Measurements from ENCODE around the gene ZFAND3. TPM values are rescaled to one million over a fixed set of nuclear protein-coding genes. Genes with fewer than 3 reads are reported as not detected.

The ZFAND3 gene
- total and polyA plus RNA-seq, 10 of the 15 experiments (the other 5 are each of a cell fraction or from before 2014, with no cell fraction given): 0.90 to 34.4 (median 16.3) TPM

DNA sequence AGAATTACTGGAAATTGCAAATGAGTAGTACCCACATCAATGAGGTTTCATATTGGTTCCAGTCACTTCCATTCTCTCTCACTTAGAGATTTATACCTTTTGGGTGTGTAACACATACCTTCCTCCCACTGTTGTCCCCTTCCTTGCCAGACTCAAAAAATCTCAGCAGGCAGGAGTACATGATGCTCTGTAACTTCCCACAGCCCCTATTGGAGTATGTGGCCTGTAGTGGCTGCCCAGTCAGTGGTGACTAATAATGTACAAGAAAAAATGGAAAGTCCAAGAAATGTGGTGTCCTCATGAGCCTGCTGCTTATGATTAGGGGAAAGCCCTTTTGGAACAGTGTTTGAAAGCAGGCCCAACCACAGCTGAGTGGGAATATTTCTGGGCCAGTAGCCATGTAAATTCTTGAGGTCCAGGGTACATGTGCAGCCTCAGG lies 312.0 kb downstream of the ZFAND3 start:
- ATAC-seq: peak; percentile 71
- DNase-seq (ENCODE audit: low read depth, low spot score): no peak
- peaks cover 1% of the 10 kb centered on the region for H3K79me2 ChIP-seq (ENCODE audit: control insufficient read depth, insufficient read depth, low read length)
- H3K27me3 ChIP-seq (replicated peaks in 1 of 2; ENCODE audit: control insufficient read depth in 2 of 2, insufficient read depth in 2 of 2, low read length in 1 of 2): no peaks in the 10 kb centered on the region
- peaks cover 3% of the 10 kb centered on the region; the same call in 1 of the 2 replicates for H4K20me1 ChIP-seq (ENCODE audit: control insufficient read depth, insufficient read depth)
- POLR2A ChIA-PET: no interaction called here
- peak overlapping the region; percentile 2; the same call in 1 of the 2 replicates for H3K4me2 ChIP-seq (ENCODE audit: control insufficient read depth, insufficient read depth)
- H3K9me3 ChIP-seq (replicated peaks; ENCODE audit: control insufficient read depth, insufficient read depth, low read length): no peaks in the 10 kb centered on the region
- H3K36me3 ChIP-seq (ENCODE audit: control insufficient read depth in 2 of 2, insufficient read depth in 2 of 2, low read length in 1 of 2): peaks cover 0 to 5% of the 10 kb centered on the region in 2 experiments
- RAD21 ChIA-PET (ENCODE audit: unreplicated experiment): no interaction called here
- BruUV-seq (replicated peaks): no TSS peak
- CTCF ChIA-PET: no interaction called here
- no peak overlapping the region for H3K4me3 ChIP-seq
- no peak overlapping the region for H3K9ac ChIP-seq (ENCODE audit: control insufficient read depth, insufficient read depth, low read length)
- no peaks in the 10 kb centered on the region for H3K4me1 ChIP-seq (ENCODE audit: control insufficient read depth, insufficient read depth, low read length)
- FAIRE-seq: no peak
- SMC1A ChIA-PET (ENCODE audit: uncharacterized antibody, unreplicated experiment): no interaction called here
- intact Hi-C loops (cut with micrococcal nuclease; ENCODE audit: unreplicated experiment): no loop called here
- in situ Hi-C loops (cut with MboI): no loop called here
- H2AFZ ChIP-seq (ENCODE audit: control insufficient read depth, low read depth, low read length): no peak overlapping the region
- no peak overlapping the region for H3K27ac ChIP-seq (ENCODE audit: control insufficient read depth, insufficient read depth)
- TF ChIP-seq IKZF1 (conservative IDR thresholded peaks at IDR 0.05) (peak; percentile 31; the same call in 1 of the 2 replicates), IKZF2 (IDR thresholded peaks at IDR 0.05) (0 out of 4 replicates have a peak, but pooled peaks of 1 of the 2 experiments have one; percentile 22), EED (IDR thresholded peaks at IDR 0.05; ENCODE audit: low read depth) (peak; percentile 56; the same call in 1 of the 2 replicates), EGR1 (IDR thresholded peaks at IDR 0.05; ENCODE audit: borderline replicate concordance in 1 of 2, low read depth in 2 of 2, low read length in 2 of 2) (no peak), BHLHE40 (IDR thresholded peaks at IDR 0.05; ENCODE audit: borderline replicate concordance in 1 of 2, low read depth in 2 of 2, low read length in 1 of 2) (no peak), TCF3 (IDR thresholded peaks at IDR 0.05; ENCODE audit: borderline replicate concordance, insufficient read depth, low read depth, low read length) (no peak), HDAC2 (IDR thresholded peaks at IDR 0.05) (no peak), CREM (IDR thresholded peaks at IDR 0.05; ENCODE audit: low read depth) (no peak), JUNB (IDR thresholded peaks at IDR 0.05) (peak; percentile 26; the same call in 1 of the 2 replicates), KDM1A (IDR thresholded peaks at IDR 0.05; ENCODE audit: borderline replicate concordance) (no peak), PAX5 (IDR thresholded peaks at IDR 0.05; ENCODE audit: borderline replicate concordance, low read depth, low read length) (no peak), CBFB (IDR thresholded peaks at IDR 0.05; ENCODE audit: low read depth) (no peak), TCF7 (IDR thresholded peaks at IDR 0.05; ENCODE audit: borderline replicate concordance) (peak; percentile 75; the same call in 1 of the 2 replicates), BMI1 (IDR thresholded peaks at IDR 0.05; ENCODE audit: borderline replicate concordance) (no peak), MYC (IDR thresholded peaks at IDR 0.05; ENCODE audit: insufficient read depth, insufficient read length, insufficient replicate concordance, low read length, severe bottlenecking) (no peak), NFYA (IDR thresholded peaks at IDR 0.05; ENCODE audit: borderline replicate concordance, low read depth, low read length) (no peak), POLR2AphosphoS5 (IDR thresholded peaks at IDR 0.05; ENCODE audit: low read length) (no peak), SREBF1 (IDR thresholded peaks at IDR 0.05; ENCODE audit: low read length) (no peak)
- TF ChIP-seq, protein P1, sequence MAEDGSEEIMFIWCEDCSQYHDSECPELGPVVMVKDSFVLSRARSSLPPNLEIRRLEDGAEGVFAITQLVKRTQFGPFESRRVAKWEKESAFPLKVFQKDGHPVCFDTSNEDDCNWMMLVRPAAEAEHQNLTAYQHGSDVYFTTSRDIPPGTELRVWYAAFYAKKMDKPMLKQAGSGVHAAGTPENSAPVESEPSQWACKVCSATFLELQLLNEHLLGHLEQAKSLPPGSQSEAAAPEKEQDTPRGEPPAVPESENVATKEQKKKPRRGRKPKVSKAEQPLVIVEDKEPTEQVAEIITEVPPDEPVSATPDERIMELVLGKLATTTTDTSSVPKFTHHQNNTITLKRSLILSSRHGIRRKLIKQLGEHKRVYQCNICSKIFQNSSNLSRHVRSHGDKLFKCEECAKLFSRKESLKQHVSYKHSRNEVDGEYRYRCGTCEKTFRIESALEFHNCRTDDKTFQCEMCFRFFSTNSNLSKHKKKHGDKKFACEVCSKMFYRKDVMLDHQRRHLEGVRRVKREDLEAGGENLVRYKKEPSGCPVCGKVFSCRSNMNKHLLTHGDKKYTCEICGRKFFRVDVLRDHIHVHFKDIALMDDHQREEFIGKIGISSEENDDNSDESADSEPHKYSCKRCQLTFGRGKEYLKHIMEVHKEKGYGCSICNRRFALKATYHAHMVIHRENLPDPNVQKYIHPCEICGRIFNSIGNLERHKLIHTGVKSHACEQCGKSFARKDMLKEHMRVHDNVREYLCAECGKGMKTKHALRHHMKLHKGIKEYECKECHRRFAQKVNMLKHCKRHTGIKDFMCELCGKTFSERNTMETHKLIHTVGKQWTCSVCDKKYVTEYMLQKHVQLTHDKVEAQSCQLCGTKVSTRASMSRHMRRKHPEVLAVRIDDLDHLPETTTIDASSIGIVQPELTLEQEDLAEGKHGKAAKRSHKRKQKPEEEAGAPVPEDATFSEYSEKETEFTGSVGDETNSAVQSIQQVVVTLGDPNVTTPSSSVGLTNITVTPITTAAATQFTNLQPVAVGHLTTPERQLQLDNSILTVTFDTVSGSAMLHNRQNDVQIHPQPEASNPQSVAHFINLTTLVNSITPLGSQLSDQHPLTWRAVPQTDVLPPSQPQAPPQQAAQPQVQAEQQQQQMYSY (CRISPR knock-in tag; IDR thresholded peaks at IDR 0.05): no peak
